K562 (cell line): ENCODE data around the gene CHCHD6. TPM values are rescaled to one million over a fixed set of nuclear protein-coding genes. Genes with fewer than 3 reads are reported as not detected.

Experiments
- ATAC-seq: fragments of 200-7000 bp; cut with Tn5 transposase; 3 replicates; pipeline ENCODE4 v1.9.1; 2020; ENCODE audit warnings: moderate library complexity
- BruUV-seq: library from RNA; stranded (reverse); fragments of 400-500 nt; replicated peaks from 2 replicates; lab custom pipeline; 2021; lab: Mats Ljungman, UMichigan
- CTCF ChIA-PET: fragments of 300-600 bp; formaldehyde crosslinking; extraction: SDS; loops from one replicate; lab custom pipeline; 2021; ENCODE audit warnings: low intra/inter-chr PET ratio; lab: Yijun Ruan, JAX
- POLR2A ChIA-PET: fragments of 300-600, 350-650 bp; sonication (Branson Sonifier 250); formaldehyde crosslinking; extraction: SDS; loops from one replicate; lab custom pipeline; 2021; ENCODE audit warnings: antibody characterized with exemption, inconsistent platforms; lab: Yijun Ruan, JAX
- DNase-seq, 4 experiments: peaks; one replicate each; pipeline versions ENCODE4 v3.0.0 to v3.0.0-alpha.2; 2011 to 2018; ENCODE audit warnings: low spot score in 3 of 4, mixed read lengths in 3 of 4; ENCODE audit errors: extremely low read depth in 1 of 4
- FAIRE-seq: peaks from 2 replicates; lab custom pipeline; 2011; peaks lifted over from hg19 to GRCh38; lab: Jason Lieb, UNC
- H2AFZ ChIP-seq: 2 replicates; pipeline ENCODE4 v1.6.0; 2011; ENCODE audit warnings: low read depth, low read length, control low read depth, inconsistent platforms
- H3K27ac ChIP-seq: fragments of 200-600 bp; 3 replicates; pipeline ENCODE4 v1.8.0; 2011; ENCODE audit warnings: low read depth, mild to moderate bottlenecking, control low read depth, inconsistent platforms, low read length, moderate library complexity, mixed read lengths; ENCODE audit errors: extremely low read depth
- H3K27me3 ChIP-seq, 2 experiments: fragments of 300-600 bp in 1 of 2; 2 replicates in 1 of 2; 3 replicates in 1 of 2; pipeline versions ENCODE4 v1.6.0 to v1.8.0; 2011; ENCODE audit warnings: inconsistent platforms in 2 of 2, low read length in 2 of 2, mild to moderate bottlenecking in 1 of 2, mixed read lengths in 1 of 2, moderate library complexity in 1 of 2; ENCODE audit not compliant: control insufficient read depth in 2 of 2, insufficient read depth in 2 of 2
- H3K36me3 ChIP-seq: fragments of 300-600 bp; 3 replicates; pipeline ENCODE4 v1.8.0; 2011; ENCODE audit warnings: mild to moderate bottlenecking, low read length, inconsistent platforms; ENCODE audit not compliant: control insufficient read depth, insufficient read depth
- H3K4me1 ChIP-seq, 2 experiments: fragments of 200-600 bp in 1 of 2; replicated peaks in 1 of 2; 2 replicates in 1 of 2; 3 replicates in 1 of 2; pipeline versions ENCODE4 v1.5.1 to v1.8.0; 2011; ENCODE audit warnings: inconsistent platforms in 2 of 2, low read length in 2 of 2, mild to moderate bottlenecking in 1 of 2, mixed read lengths in 1 of 2, moderate library complexity in 1 of 2; ENCODE audit not compliant: control insufficient read depth in 2 of 2, insufficient read depth in 2 of 2
- H3K4me2 ChIP-seq: 2 replicates; pipeline ENCODE4 v1.6.1; 2011; ENCODE audit warnings: low read length, control low read depth, inconsistent platforms, mixed read lengths; ENCODE audit not compliant: insufficient read depth
- H3K4me3 ChIP-seq: fragments of 200-600 bp; sonication (generic), shearing (Covaris generic); 2 replicates; pipeline ENCODE4 v1.5.1; 2016; ENCODE audit warnings: control low read depth, inconsistent platforms
- H3K79me2 ChIP-seq: fragments of 200-600 bp; 3 replicates; pipeline ENCODE4 v1.8.0; 2011; ENCODE audit warnings: low read length, inconsistent platforms; ENCODE audit not compliant: control insufficient read depth, insufficient read depth
- H3K9ac ChIP-seq, 2 experiments: 2 replicates each; pipeline versions ENCODE4 v1.6.0 to v1.6.1; 2011; ENCODE audit warnings: low read depth in 2 of 2, low read length in 2 of 2, control low read depth in 1 of 2, inconsistent platforms in 1 of 2, mild to moderate bottlenecking in 1 of 2, mixed read lengths in 1 of 2; ENCODE audit not compliant: insufficient read depth in 1 of 2
- H3K9me1 ChIP-seq: one replicate; pipeline ENCODE4 v1.6.0; 2011; ENCODE audit warnings: inconsistent platforms, mild to moderate bottlenecking, low read length, moderate library complexity; ENCODE audit not compliant: control insufficient read depth, insufficient read depth
- H3K9me3 ChIP-seq: replicated peaks from 2 replicates; pipeline ENCODE4 v1.5.1; 2011; ENCODE audit warnings: low read depth, low read length, inconsistent platforms; ENCODE audit not compliant: control insufficient read depth, insufficient read depth
- H4K20me1 ChIP-seq: replicated peaks from 2 replicates; pipeline ENCODE4 v1.6.1; 2011; ENCODE audit warnings: low read length, inconsistent platforms, mixed read lengths; ENCODE audit not compliant: control insufficient read depth, insufficient read depth
- ELK3 ChIP-seq: fragments of 450-650 bp; formaldehyde crosslinking; IDR thresholded peaks from 2 replicates; pipeline ENCODE4 v1.4.0; 2020; ENCODE audit warnings: mild to moderate bottlenecking
- FOXK1 ChIP-seq: sonication (generic); formaldehyde crosslinking; IDR thresholded peaks from 2 replicates; pipeline ENCODE4 v1.8.0; 2022; ENCODE audit warnings: missing genetic modification reagents, mild to moderate bottlenecking, borderline replicate concordance
- GTF2B ChIP-seq: IDR thresholded peaks from 2 replicates; pipeline ENCODE4 v1.6.1; 2011; ENCODE audit not compliant: insufficient read length; ENCODE audit errors: extremely low read depth
- HDAC3 ChIP-seq: fragments of 450-650 bp; IDR thresholded peaks from 2 replicates; pipeline ENCODE4 v1.6.1; 2018; ENCODE audit warnings: borderline replicate concordance, mild to moderate bottlenecking, moderate library complexity; ENCODE audit not compliant: partially characterized antibody
- ILF3 ChIP-seq: fragments of 450-650 bp; IDR thresholded peaks from 2 replicates; pipeline ENCODE4 v1.6.1; 2018; ENCODE audit warnings: antibody characterized with exemption, mild to moderate bottlenecking, moderate library complexity, borderline replicate concordance
- KDM4B ChIP-seq, 2 experiments: fragments of 450-650 bp in 1 of 2; sonication (generic) in 1 of 2; IDR thresholded peaks; 2 replicates each; pipeline ENCODE4 v1.6.1; 2016 to 2017; ENCODE audit warnings: borderline replicate concordance in 2 of 2, antibody characterized with exemption in 1 of 2, low read depth in 1 of 2, mild to moderate bottlenecking in 1 of 2
- PHB2 ChIP-seq: fragments of 450-650 bp; IDR thresholded peaks from 2 replicates; pipeline ENCODE4 v1.6.1; 2017; ENCODE audit warnings: low read depth
- SIX5 ChIP-seq, 2 experiments: IDR thresholded peaks; 2 replicates each; pipeline ENCODE4 v1.6.1; 2011; ENCODE audit warnings: low read length in 2 of 2, borderline replicate concordance in 1 of 2, low read depth in 1 of 2, mild to moderate bottlenecking in 1 of 2, moderate library complexity in 1 of 2; ENCODE audit not compliant: insufficient read depth in 1 of 2
- TAF9B ChIP-seq: fragments of 450-650 bp; IDR thresholded peaks from 2 replicates; pipeline ENCODE4 v1.6.1; 2018; ENCODE audit warnings: mild to moderate bottlenecking; ENCODE audit not compliant: partially characterized antibody
- ZNF507 ChIP-seq: conservative IDR thresholded peaks from 2 replicates; pipeline ENCODE4 v1.6.1; 2017; ENCODE audit warnings: missing genetic modification characterization, missing compliant biosample characterization
- ZNF512 ChIP-seq: IDR thresholded peaks from 2 replicates; pipeline ENCODE4 v1.6.1; 2016; ENCODE audit warnings: missing genetic modification characterization, missing compliant biosample characterization
- ZNF609 ChIP-seq: sonication (generic); formaldehyde crosslinking; IDR thresholded peaks from 2 replicates; pipeline ENCODE4 v1.8.1; 2023; ENCODE audit warnings: missing genetic modification reagents, mild to moderate bottlenecking, borderline replicate concordance
- in situ Hi-C: fragments of 300-500 bp; cut with MboI; formaldehyde crosslinking; loops from 4 replicates; pipeline ENCODE4 v1.15.0; 2018; ENCODE audit warnings: inconsistent platforms, mixed read lengths
- intact Hi-C: fragments of 100-400 bp; cut with micrococcal nuclease; formaldehyde crosslinking; loops from 2 replicates; pipeline ENCODE4 v1.14.2; 2022
- polyA plus RNA-seq, 8 experiments: library from polyadenylated mRNA; depleted of rRNA in 4 of 8; stranded (reverse) in 5 of 8; unstranded in 3 of 8; fragments of >200 nt; fragmentation: Nextera tagmentation in 2 of 8; fragmentation: Illumina TruSeq in 1 of 8; extraction: Ambion mirVana in 2 of 8; extraction: Trizol in 1 of 8; gene quantifications; 2 replicates each; pipeline versions ENCODE4 v1.2.1 to v1.2.3, GENCODE V29; 2011 to 2014; ENCODE audit warnings: inconsistent platforms in 1 of 8, missing spikeins in 1 of 8
- total RNA-seq, 7 experiments: library from RNA; depleted of rRNA in 6 of 7; stranded (reverse); fragments of >200 nt in 6 of 7; fragmentation: Illumina TruSeq in 2 of 7; extraction: Trizol in 2 of 7; gene quantifications; 2 replicates each; pipeline versions ENCODE4 v1.2.1 to v1.2.3, GENCODE V29; 2011 to 2021; ENCODE audit warnings: low replicate concordance in 1 of 7

The CHCHD6 gene
- total and polyA plus RNA-seq, 9 of the 15 experiments (the other 6 are each of a cell fraction or from before 2014, with no cell fraction given), result 4.6 to 18.6 (median 10.9) TPM

DNA sequence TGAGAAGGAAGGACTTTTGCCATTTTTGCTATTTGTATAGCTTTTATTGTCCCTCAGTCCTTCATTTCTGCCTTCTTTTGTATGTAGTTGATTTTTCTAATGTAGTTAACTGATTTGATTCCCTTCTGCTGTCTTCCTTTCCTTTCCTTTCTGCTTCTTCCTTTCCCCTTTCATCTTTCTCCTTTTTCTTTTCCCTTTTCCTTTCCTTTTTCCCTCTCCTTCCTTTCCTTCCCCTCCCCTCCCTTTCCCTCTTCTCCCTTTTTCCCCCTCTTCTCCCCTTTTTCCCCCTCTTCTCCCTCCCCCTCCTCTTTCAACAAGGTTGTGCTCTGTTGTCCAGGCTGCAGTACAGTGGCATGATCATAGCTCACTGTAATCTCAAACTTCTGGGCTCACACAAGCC lies 59.0 kb downstream of the CHCHD6 start:
- FAIRE-seq, result no peak

More for the DNA sequence above, 59.0 kb downstream of the CHCHD6 start:
- Histone ChIP-seq H3K4me3 (no peak overlapping the region), H3K9me3 (no peaks in the 10 kb centered on the region), H3K9ac (no peak overlapping the region), H4K20me1 (no peaks in the 10 kb centered on the region), H3K4me1 (no peaks in the 10 kb centered on the region), H3K9me1 (no peaks in the 10 kb centered on the region), H3K36me3 (no peaks in the 10 kb centered on the region), H3K4me2 (no peak overlapping the region), H3K79me2 (no peaks in the 10 kb centered on the region), H3K27me3 (no peaks in the 10 kb centered on the region), H2AFZ (no peak overlapping the region), H3K27ac (no peak overlapping the region)
- ATAC-seq (no peak), DNase-seq (no peak)
- intact Hi-C loops, result no loop called here
- in situ Hi-C loops, result no loop called here
- ChIA-PET CTCF (no interaction called here), POLR2A (interaction anchor here (0.6 to 0.9 kb wide), 2 partner anchors 9 to 64 kb away, joined by 3 read pairs; no protein-coding TSS in a partner anchor)
- BruUV-seq, result no TSS peak
- TF ChIP-seq KDM4B (IDR thresholded peaks at IDR 0.05; ENCODE audit: borderline replicate concordance in 2 of 2, low read depth in 1 of 2) (no peak), ZNF507 (0 out of 2 replicates have a peak, but pooled peaks have one; percentile 4), GTF2B (no peak), ZNF609 (CRISPR knock-in tag) (no peak), ELK3 (CRISPR knock-in tag) (no peak), TAF9B (no peak), ZNF512 (tag) (peak; percentile 19; the same call in 1 of the 2 replicates), PHB2 (no peak), HDAC3 (no peak), FOXK1 (no peak), SIX5 (IDR thresholded peaks at IDR 0.05; ENCODE audit: borderline replicate concordance in 1 of 2, insufficient read depth in 1 of 2, low read depth in 1 of 2, low read length in 2 of 2) (no peak), ILF3 (no peak)
